ENCODE results near the gene ZNF574.

GRCh38 chr19:42069619-42070351 is 6.2 kb upstream of the ZNF574 start, which contains the start of gene GRIK5:
- TF ChIP-seq CTCF (IDR thresholded peaks at IDR 0.05; ENCODE audit: low read depth, low read length, poor library complexity, severe bottlenecking) = no peak
- no peak for TF ChIP-seq EZH2phosphoT487 (IDR thresholded peaks at IDR 0.05; ENCODE audit: borderline replicate concordance, low read length)

Measured in DOHH2 (cell line).